ENCODE data around the gene IGF2R.

GRCh38 chr6:160030103-160030502 lies 61.2 kb downstream of the IGF2R start:
- TF ChIP-seq POLR2A (IDR thresholded peaks at IDR 0.05; ENCODE audit: low read length) = no peak
- no peak for TF ChIP-seq GATA1 (IDR thresholded peaks at IDR 0.05; ENCODE audit: low read depth, low read length)
